Measurements from ENCODE around the gene HGF.

The HGF gene

GRCh38 chr7:81666209-81666608 is 103.6 kb downstream of the HGF start:
- no peak for TF ChIP-seq ZNF274 (IDR thresholded peaks at IDR 0.05; ENCODE audit: low read depth, low read length)
- H3K4me3 ChIP-seq (ENCODE audit: low read length) = no peak overlapping the region

GRCh38 chr7:81665236-81665635 is 104.6 kb downstream of the HGF start:
- no peak overlapping the region for H3K4me3 ChIP-seq (ENCODE audit: low read length)
- no peak for TF ChIP-seq ZNF274 (IDR thresholded peaks at IDR 0.05; ENCODE audit: low read depth, low read length)

- H3K4me3 ChIP-seq (ENCODE audit: low read length) = no peak overlapping the region
- TF ChIP-seq ZNF274 (IDR thresholded peaks at IDR 0.05; ENCODE audit: low read depth, low read length) = no peak
Observed at GRCh38 chr7:81664304-81664703, 105.5 kb downstream of the HGF start.

GRCh38 chr7:81662531-81662930 is 107.3 kb downstream of the HGF start:
- H3K4me3 ChIP-seq (ENCODE audit: low read length) = no peak overlapping the region
- no peak for TF ChIP-seq ZNF274 (IDR thresholded peaks at IDR 0.05; ENCODE audit: low read depth, low read length)

- no peak for TF ChIP-seq ZNF274 (IDR thresholded peaks at IDR 0.05; ENCODE audit: low read depth, low read length)
- H3K4me3 ChIP-seq (ENCODE audit: low read length) = no peak overlapping the region
Observed at GRCh38 chr7:81659697-81660395, 110.0 kb downstream of the HGF start.

- TF ChIP-seq ZNF274 (IDR thresholded peaks at IDR 0.05; ENCODE audit: low read depth, low read length) = no peak
- H3K4me3 ChIP-seq (ENCODE audit: low read length) = no peak overlapping the region
Observed at GRCh38 chr7:81657551-81657950, 112.3 kb downstream of the HGF start.

- TF ChIP-seq ZNF274 (IDR thresholded peaks at IDR 0.05; ENCODE audit: low read depth, low read length) = no peak
- no peak overlapping the region for H3K4me3 ChIP-seq (ENCODE audit: low read length)
Observed at GRCh38 chr7:81655271-81655670, 114.6 kb downstream of the HGF start.

- no peak overlapping the region for H3K4me3 ChIP-seq (ENCODE audit: low read length)
- TF ChIP-seq ZNF274 (IDR thresholded peaks at IDR 0.05; ENCODE audit: low read depth, low read length) = no peak
Observed at GRCh38 chr7:81652225-81652624, 117.6 kb downstream of the HGF start.
